ENCODE measurements around the gene MICU1.

MICU1 gene

GRCh38 chr10:72626444-72626754, 520 bp upstream of the MICU1 start:
- no peak for DNase-seq

GRCh38 chr10:72625276-72625607, 637 bp downstream of the MICU1 start:
- peak; percentile 45 to 54 (median 49) for DNase-seq

GRCh38 chr10:72622271-72622670, 3.6 kb downstream of the MICU1 start:
- no peak for DNase-seq

- no peak for DNase-seq
Observed at GRCh38 chr10:72616716-72617115, 9.2 kb downstream of the MICU1 start.

GRCh38 chr10:72615970-72616369, 9.9 kb downstream of the MICU1 start:
- DNase-seq, result peak; percentile 40 to 79 (median 68)

GRCh38 chr10:72612203-72612826, 13.6 kb downstream of the MICU1 start:
- no peak for DNase-seq

GRCh38 chr10:72611783-72612182, 14.1 kb downstream of the MICU1 start:
- peak; percentile 24 to 70 (median 58) for DNase-seq

- no peak for DNase-seq
Observed at GRCh38 chr10:72610466-72610865, 15.4 kb downstream of the MICU1 start.

- DNase-seq, result peak; percentile 48 to 56 (median 53)
Observed at GRCh38 chr10:72605122-72605521, 20.8 kb downstream of the MICU1 start.

GRCh38 chr10:72601144-72601543, 24.7 kb downstream of the MICU1 start:
- no peak for DNase-seq

- DNase-seq, result no peak
Observed at GRCh38 chr10:72598769-72599701, 26.8 kb downstream of the MICU1 start.

GRCh38 chr10:72597897-72598296, 28.0 kb downstream of the MICU1 start:
- DNase-seq, result peak in 2 of 3 donors; percentile 33 to 36

- no peak for DNase-seq
Observed at GRCh38 chr10:72595436-72595835, 30.4 kb downstream of the MICU1 start.

GRCh38 chr10:72593963-72594362, 31.9 kb downstream of the MICU1 start:
- peak; percentile 55 to 86 (median 81) for DNase-seq

- no peak for DNase-seq
Observed at GRCh38 chr10:72588266-72588665, 37.6 kb downstream of the MICU1 start.

GRCh38 chr10:72587568-72587967, 38.3 kb downstream of the MICU1 start:
- no peak for DNase-seq

- no peak for DNase-seq
Observed at GRCh38 chr10:72574636-72575035, 51.2 kb downstream of the MICU1 start.

GRCh38 chr10:72573079-72573478, 52.8 kb downstream of the MICU1 start:
- no peak for DNase-seq

- DNase-seq, result peak; percentile 23 to 31 (median 28)
Observed at GRCh38 chr10:72567889-72568640, 57.8 kb downstream of the MICU1 start.

- DNase-seq, result peak; percentile 26 to 45 (median 29)
Observed at GRCh38 chr10:72567421-72567820, 58.5 kb downstream of the MICU1 start.

- peak in 2 of 3 donors; percentile 18 to 53 for DNase-seq
Observed at GRCh38 chr10:72564596-72564995, 61.3 kb downstream of the MICU1 start.

- DNase-seq, result peak; percentile 89 to 98 (median 96)
Observed at GRCh38 chr10:72563327-72563932, 62.4 kb downstream of the MICU1 start.

GRCh38 chr10:72561745-72562166, 64.1 kb downstream of the MICU1 start:
- no peak for DNase-seq

Data from suppressor macrophage treated with lipopolysaccharide for 1 hour (primary cell).